ENCODE results near the gene CAPN14.

Gene CAPN14

DNA sequence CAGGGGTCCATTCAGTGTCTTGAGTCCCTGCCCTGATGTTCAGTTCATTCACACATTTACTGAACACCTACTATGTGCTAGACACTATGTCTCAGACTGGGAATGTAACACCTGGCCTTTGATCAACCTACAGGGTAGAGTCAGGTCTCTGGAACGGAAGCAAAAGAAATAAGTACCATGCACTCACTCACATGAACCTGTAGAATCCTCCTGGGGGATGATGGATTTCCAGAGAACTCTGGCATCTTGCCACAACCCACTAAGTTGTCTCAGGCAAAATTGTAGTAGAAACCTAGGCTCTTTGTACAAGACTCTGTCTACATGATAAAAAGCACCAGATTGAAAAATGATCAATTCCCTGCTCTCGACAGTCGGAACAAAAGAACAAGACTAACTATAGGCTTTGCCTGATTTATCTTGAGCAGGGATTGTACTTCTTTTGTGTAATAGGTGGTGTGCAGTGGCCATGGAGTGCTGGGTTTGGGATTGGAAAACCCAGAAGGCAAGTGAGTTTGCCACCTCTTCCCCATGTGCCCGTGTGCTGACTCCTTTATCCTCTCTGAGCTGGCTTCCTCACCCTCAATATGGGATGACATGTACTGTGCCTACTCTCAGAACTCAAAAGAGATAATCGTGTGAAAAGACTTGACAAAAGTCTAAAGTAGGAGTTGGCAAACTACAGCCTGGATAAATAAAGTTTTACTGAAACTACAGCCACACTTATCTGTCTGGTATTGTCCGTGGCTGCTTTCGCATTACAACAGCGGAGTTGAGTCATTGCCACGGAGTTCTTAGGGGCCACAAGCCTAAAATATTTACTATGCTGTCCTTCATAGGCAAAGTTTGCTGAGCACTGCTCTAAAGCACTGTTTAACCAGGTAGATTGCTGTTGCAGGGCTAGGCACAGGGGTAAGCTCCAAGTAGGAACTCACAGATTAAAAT lies 4.4 kb downstream of the CAPN14 start:
- no peak overlapping the region for H3K27ac ChIP-seq (ENCODE audit: insufficient read depth, low read depth, low read length, poor library complexity, severe bottlenecking)
- H3K4me3 ChIP-seq (ENCODE audit: insufficient read depth, low read depth, low read length), result no peak overlapping the region
- H3K27me3 ChIP-seq (ENCODE audit: control insufficient read depth, insufficient read depth, low read length, poor library complexity, severe bottlenecking), result no peaks in the 10 kb centered on the region
- no peaks in the 10 kb centered on the region for H3K4me1 ChIP-seq (ENCODE audit: control insufficient read depth, insufficient read depth, low read length)
- H3K36me3 ChIP-seq (ENCODE audit: control insufficient read depth, insufficient read depth, low read length), result no peaks in the 10 kb centered on the region
- H3K9me3 ChIP-seq (ENCODE audit: control insufficient read depth, low read length), result no peaks in the 10 kb centered on the region
- 78 to 80% methylated on average over 9 of the region's 9 CpGs for WGBS, 2 experiments

DNA sequence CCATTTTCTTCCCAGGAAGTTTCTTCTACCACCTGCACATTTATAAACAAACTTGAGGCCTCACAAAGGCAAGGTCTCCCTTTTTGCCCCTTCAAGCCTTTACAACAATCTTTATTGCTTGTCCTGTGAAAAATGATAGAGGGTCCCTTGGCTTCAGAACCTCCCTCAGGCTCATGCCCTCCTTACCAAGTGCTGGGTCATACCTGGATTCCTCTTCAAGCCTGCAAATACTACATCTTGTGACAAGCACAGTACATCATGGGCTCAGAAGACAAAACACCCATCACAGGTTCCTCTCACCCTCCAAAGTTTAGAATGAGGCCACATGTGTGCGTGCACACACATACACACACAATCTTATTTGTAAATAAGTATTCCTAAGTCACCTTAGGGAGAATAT lies 9.1 kb downstream of the CAPN14 start:
- Histone ChIP-seq H3K4me3 (ENCODE audit: insufficient read depth, low read depth, low read length) (no peak overlapping the region), H3K9me3 (ENCODE audit: control insufficient read depth, low read length) (no peaks in the 10 kb centered on the region), H3K27ac (ENCODE audit: insufficient read depth, low read depth, low read length, poor library complexity, severe bottlenecking) (no peak overlapping the region), H3K27me3 (ENCODE audit: control insufficient read depth, insufficient read depth, low read length, poor library complexity, severe bottlenecking) (no peaks in the 10 kb centered on the region), H3K4me1 (ENCODE audit: control insufficient read depth, insufficient read depth, low read length) (no peaks in the 10 kb centered on the region), H3K36me3 (ENCODE audit: control insufficient read depth, insufficient read depth, low read length) (no peaks in the 10 kb centered on the region)
- WGBS, 2 experiments, result 100% methylated on average over 1 of the region's 1 CpG

DNA sequence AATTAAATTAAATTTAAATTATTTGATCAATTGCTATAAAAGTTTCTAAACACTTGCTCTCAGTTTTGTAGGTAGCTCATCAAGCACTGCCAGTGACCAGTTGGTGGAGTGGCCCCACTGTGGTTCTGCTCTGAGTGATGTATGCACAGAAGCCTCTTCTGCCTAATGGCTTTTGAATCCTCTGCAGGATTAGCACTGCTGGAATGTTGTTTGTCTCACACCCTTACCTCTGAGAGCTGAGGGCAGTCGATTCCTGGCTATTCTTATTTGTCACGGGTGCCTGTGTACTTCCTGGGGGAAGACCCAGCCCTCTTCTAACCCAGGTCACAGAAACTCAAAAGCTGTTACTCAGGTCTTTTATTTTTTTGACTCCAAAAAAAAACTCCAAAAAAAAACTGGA lies 9.5 kb downstream of the CAPN14 start:
- no peak overlapping the region for H3K27ac ChIP-seq (ENCODE audit: insufficient read depth, low read depth, low read length, poor library complexity, severe bottlenecking)
- WGBS, 2 experiments, result 13 to 19% methylated on average over 2 of the region's 2 CpGs

DNA sequence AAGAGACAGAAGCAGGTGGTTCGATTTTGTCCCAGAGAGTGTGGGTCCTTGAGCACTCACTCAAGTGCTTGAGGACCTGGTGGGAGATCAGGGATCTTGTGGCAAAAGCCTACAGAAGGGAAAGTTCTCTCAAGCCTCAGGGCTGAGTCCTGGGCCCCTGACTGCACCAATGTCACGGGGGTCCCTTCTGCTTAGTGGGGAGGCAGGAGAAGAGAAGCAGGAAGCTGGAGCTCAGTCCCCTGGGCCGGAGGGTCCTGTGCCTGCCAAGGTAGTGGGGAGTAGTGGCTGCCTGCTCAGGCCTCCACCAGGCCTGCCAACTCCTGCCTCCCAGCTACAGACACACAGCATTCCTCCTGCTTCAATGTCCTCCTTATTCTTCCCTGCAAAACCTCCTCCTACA lies 11.7 kb downstream of the CAPN14 start:
- no peak overlapping the region for H3K27ac ChIP-seq (ENCODE audit: insufficient read depth, low read depth, low read length, poor library complexity, severe bottlenecking)
- WGBS, 2 experiments, result 91 to 95% methylated on average over 3 of the region's 3 CpGs
- H3K4me3 ChIP-seq (ENCODE audit: insufficient read depth, low read depth, low read length), result no peak overlapping the region
- H3K9me3 ChIP-seq (ENCODE audit: control insufficient read depth, low read length), result no peaks in the 10 kb centered on the region
- H3K4me1 ChIP-seq (ENCODE audit: control insufficient read depth, insufficient read depth, low read length), result no peaks in the 10 kb centered on the region
- H3K27me3 ChIP-seq (ENCODE audit: control insufficient read depth, insufficient read depth, low read length, poor library complexity, severe bottlenecking), result no peaks in the 10 kb centered on the region
- H3K36me3 ChIP-seq (ENCODE audit: control insufficient read depth, insufficient read depth, low read length), result no peaks in the 10 kb centered on the region

More for the DNA sequence above, 9.5 kb downstream of the CAPN14 start:
- H3K4me1 ChIP-seq (ENCODE audit: control insufficient read depth, insufficient read depth, low read length), result no peaks in the 10 kb centered on the region
- H3K9me3 ChIP-seq (ENCODE audit: control insufficient read depth, low read length), result no peaks in the 10 kb centered on the region
- no peak overlapping the region for H3K4me3 ChIP-seq (ENCODE audit: insufficient read depth, low read depth, low read length)
- H3K27me3 ChIP-seq (ENCODE audit: control insufficient read depth, insufficient read depth, low read length, poor library complexity, severe bottlenecking), result no peaks in the 10 kb centered on the region
- H3K36me3 ChIP-seq (ENCODE audit: control insufficient read depth, insufficient read depth, low read length), result no peaks in the 10 kb centered on the region

DNA sequence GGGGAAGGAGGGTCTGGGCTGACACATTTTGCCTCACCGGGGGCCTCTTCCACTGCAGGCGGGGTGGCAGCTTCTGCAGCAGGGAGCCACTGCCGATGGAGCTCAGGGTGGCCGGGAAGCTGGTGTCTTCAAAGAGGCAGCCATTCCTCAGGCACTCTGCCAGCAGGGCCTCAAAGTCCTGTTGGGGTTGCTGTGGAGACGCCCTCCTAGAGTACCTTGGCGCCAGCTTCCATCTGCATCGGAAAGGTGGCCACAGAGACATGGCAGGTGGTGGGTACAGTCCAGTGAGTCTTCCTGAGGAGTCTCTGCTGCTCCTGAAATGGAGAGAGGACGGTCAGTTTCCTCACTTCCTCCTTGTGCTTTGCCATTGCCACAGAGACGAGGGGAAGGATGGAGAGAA lies 12.1 kb downstream of the CAPN14 start:
- no peaks in the 10 kb centered on the region for H3K4me1 ChIP-seq (ENCODE audit: control insufficient read depth, insufficient read depth, low read length)
- no peak overlapping the region for H3K27ac ChIP-seq (ENCODE audit: insufficient read depth, low read depth, low read length, poor library complexity, severe bottlenecking)
- no peaks in the 10 kb centered on the region for H3K36me3 ChIP-seq (ENCODE audit: control insufficient read depth, insufficient read depth, low read length)
- H3K27me3 ChIP-seq (ENCODE audit: control insufficient read depth, insufficient read depth, low read length, poor library complexity, severe bottlenecking), result no peaks in the 10 kb centered on the region
- H3K4me3 ChIP-seq (ENCODE audit: insufficient read depth, low read depth, low read length), result no peak overlapping the region
- 93 to 94% methylated on average over 9 of the region's 9 CpGs for WGBS, 2 experiments
- H3K9me3 ChIP-seq (ENCODE audit: control insufficient read depth, low read length), result no peaks in the 10 kb centered on the region

DNA sequence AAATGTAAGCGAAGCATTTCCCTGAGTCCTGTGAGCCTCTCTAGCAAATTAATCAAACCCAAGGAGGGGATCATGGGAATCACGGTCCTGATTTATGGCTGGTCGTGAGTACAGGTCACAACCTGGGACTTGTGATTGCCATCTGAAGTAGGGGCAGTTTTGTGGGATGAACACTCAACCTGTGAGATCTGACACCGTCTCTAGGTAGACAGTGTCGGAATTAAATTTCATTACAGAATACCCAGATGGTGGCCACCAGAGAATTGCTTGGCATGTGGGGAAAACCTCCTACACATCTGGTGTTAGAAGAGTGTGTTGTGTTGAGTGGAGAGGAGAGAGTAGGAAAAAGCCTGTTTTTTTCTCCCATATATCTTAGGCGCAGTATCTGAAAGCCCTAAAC lies 12.5 kb downstream of the CAPN14 start:
- H3K27me3 ChIP-seq (ENCODE audit: control insufficient read depth, insufficient read depth, low read length, poor library complexity, severe bottlenecking), result no peaks in the 10 kb centered on the region
- H3K9me3 ChIP-seq (ENCODE audit: control insufficient read depth, low read length), result no peaks in the 10 kb centered on the region
- no peak overlapping the region for H3K27ac ChIP-seq (ENCODE audit: insufficient read depth, low read depth, low read length, poor library complexity, severe bottlenecking)
- 95% methylated on average over 6 of the region's 6 CpGs for WGBS, 2 experiments
- H3K4me3 ChIP-seq (ENCODE audit: insufficient read depth, low read depth, low read length), result no peak overlapping the region
- no peaks in the 10 kb centered on the region for H3K36me3 ChIP-seq (ENCODE audit: control insufficient read depth, insufficient read depth, low read length)
- H3K4me1 ChIP-seq (ENCODE audit: control insufficient read depth, insufficient read depth, low read length), result no peaks in the 10 kb centered on the region

DNA sequence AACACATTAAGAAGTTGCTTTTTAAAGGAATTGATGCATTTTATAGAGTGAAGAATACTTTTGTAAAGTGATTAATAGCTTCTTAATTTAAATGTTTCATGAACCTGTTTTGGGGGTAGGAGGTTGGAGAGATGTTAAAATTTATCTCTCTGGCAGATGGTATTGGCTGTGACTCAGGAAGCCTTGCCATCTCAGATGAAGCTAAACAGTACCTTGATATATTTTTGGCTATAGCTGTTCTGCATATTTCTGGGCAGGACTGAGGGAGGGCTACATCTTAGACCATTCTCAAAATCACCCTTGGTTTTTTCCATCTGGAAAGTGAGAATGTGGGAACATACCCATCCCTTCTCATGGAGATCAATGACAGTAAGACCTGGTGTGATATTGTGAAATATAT lies 13.4 kb downstream of the CAPN14 start:
- no peaks in the 10 kb centered on the region for H3K4me1 ChIP-seq (ENCODE audit: control insufficient read depth, insufficient read depth, low read length)
- H3K4me3 ChIP-seq (ENCODE audit: insufficient read depth, low read depth, low read length), result no peak overlapping the region
- no peaks in the 10 kb centered on the region for H3K27me3 ChIP-seq (ENCODE audit: control insufficient read depth, insufficient read depth, low read length, poor library complexity, severe bottlenecking)
- no peaks in the 10 kb centered on the region for H3K36me3 ChIP-seq (ENCODE audit: control insufficient read depth, insufficient read depth, low read length)
- no peak overlapping the region for H3K27ac ChIP-seq (ENCODE audit: insufficient read depth, low read depth, low read length, poor library complexity, severe bottlenecking)
- no peaks in the 10 kb centered on the region for H3K9me3 ChIP-seq (ENCODE audit: control insufficient read depth, low read length)

DNA sequence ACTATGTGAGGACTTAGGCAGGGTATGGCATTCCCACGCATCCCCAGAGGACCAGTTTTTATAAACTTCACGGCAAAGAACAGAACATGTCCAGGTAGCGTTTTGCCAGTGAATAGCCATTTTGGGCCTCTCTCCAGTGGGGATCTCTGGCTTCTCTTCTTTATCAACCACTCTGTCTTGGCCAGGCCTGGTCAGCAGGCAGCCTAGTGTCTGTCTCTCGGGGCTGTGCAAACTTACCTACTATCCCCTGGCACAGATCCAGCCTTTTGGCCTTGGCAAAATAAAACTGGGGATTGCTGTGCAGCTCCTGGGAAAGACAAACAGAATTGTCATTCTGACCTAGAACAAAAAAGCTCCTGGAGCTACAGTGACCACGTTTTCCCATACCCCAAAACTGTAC lies 14.5 kb downstream of the CAPN14 start:
- no peaks in the 10 kb centered on the region for H3K27me3 ChIP-seq (ENCODE audit: control insufficient read depth, insufficient read depth, low read length, poor library complexity, severe bottlenecking)
- no peak overlapping the region for H3K4me3 ChIP-seq (ENCODE audit: insufficient read depth, low read depth, low read length)
- no peaks in the 10 kb centered on the region for H3K36me3 ChIP-seq (ENCODE audit: control insufficient read depth, insufficient read depth, low read length)
- no peaks in the 10 kb centered on the region for H3K4me1 ChIP-seq (ENCODE audit: control insufficient read depth, insufficient read depth, low read length)
- H3K9me3 ChIP-seq (ENCODE audit: control insufficient read depth, low read length), result no peaks in the 10 kb centered on the region
- H3K27ac ChIP-seq (ENCODE audit: insufficient read depth, low read depth, low read length, poor library complexity, severe bottlenecking), result no peak overlapping the region
- WGBS, 2 experiments, result 89 to 92% methylated on average over 5 of the region's 5 CpGs

DNA sequence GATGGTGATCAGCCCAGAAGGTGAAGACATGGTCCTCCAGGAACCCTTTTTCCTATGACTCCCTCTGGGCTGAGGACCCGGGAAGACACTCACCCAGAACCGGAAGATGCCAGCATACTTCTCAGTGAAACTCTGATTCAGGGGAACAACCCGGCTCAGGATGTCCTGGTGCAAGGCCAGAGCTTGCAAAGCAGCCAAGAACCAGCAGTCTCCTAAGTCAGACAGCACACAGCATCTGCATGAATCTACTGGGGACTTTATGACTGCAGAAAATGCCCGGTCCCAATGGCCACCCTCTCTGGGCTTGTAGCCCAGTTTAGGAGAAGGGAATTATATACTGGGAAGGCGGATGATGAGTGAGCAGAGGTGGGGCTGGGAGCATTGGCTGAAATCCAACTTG lies 15.3 kb downstream of the CAPN14 start:
- Histone ChIP-seq H3K4me1 (ENCODE audit: control insufficient read depth, insufficient read depth, low read length) (no peaks in the 10 kb centered on the region), H3K4me3 (ENCODE audit: insufficient read depth, low read depth, low read length) (no peak overlapping the region), H3K27ac (ENCODE audit: insufficient read depth, low read depth, low read length, poor library complexity, severe bottlenecking) (no peak overlapping the region), H3K9me3 (ENCODE audit: control insufficient read depth, low read length) (no peaks in the 10 kb centered on the region), H3K36me3 (ENCODE audit: control insufficient read depth, insufficient read depth, low read length) (no peaks in the 10 kb centered on the region), H3K27me3 (ENCODE audit: control insufficient read depth, insufficient read depth, low read length, poor library complexity, severe bottlenecking) (no peaks in the 10 kb centered on the region)
- WGBS, 2 experiments, result 94% methylated on average over 5 of the region's 5 CpGs

DNA sequence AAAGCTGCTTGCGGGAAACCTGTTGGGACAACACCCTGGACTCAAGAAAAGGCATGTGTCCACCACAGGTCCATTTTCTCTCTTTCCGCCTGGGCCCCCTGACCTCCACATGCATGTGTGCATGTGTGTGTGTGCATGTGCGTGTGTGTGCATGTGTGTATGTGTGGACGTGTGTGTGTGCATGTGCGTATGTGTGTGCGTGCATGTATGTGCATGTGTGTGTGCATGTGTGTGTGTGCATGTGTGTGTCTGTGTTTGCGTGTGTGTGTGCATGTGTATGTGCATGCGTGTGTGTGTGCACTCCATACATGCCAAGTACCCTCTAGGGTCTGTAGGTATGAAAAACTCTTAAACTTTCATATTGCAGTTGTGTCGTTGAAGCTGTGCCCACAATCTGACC lies 16.3 kb downstream of the CAPN14 start:
- no peaks in the 10 kb centered on the region for H3K9me3 ChIP-seq (ENCODE audit: control insufficient read depth, low read length)
- H3K4me3 ChIP-seq (ENCODE audit: insufficient read depth, low read depth, low read length), result no peak overlapping the region
- H3K4me1 ChIP-seq (ENCODE audit: control insufficient read depth, insufficient read depth, low read length), result no peaks in the 10 kb centered on the region
- 85 to 88% methylated on average over 9 of the region's 9 CpGs for WGBS, 2 experiments
- no peaks in the 10 kb centered on the region for H3K27me3 ChIP-seq (ENCODE audit: control insufficient read depth, insufficient read depth, low read length, poor library complexity, severe bottlenecking)
- H3K36me3 ChIP-seq (ENCODE audit: control insufficient read depth, insufficient read depth, low read length), result no peaks in the 10 kb centered on the region
- H3K27ac ChIP-seq (ENCODE audit: insufficient read depth, low read depth, low read length, poor library complexity, severe bottlenecking), result no peak overlapping the region
